ENCODE results near the gene SULT2B1.
"Not testable (repeated sequence)": the region's sequence is repeated elsewhere in the genome, so short reads cannot be mapped to it uniquely, and the experiment has no call there.

Gene SULT2B1

GRCh38 chr19:48551437-48552302 is at the start of gene SULT2B1:
Gene SULT2B1 (plus strand): TSS chr19:48552172. CDS start chr19:48552253, 81 bp downstream.
- FAIRE-seq = no peak
- DNase-seq (ENCODE audit: extremely low spot score, insufficient read length, low read depth) = no peak

- FAIRE-seq = no peak
- DNase-seq (ENCODE audit: extremely low spot score, insufficient read length, low read depth) = no peak
These were observed 49.5 kb upstream of the SULT2B1 start for GRCh38 chr19:48502350-48503018.

- DNase-seq (ENCODE audit: extremely low spot score, insufficient read length, low read depth) = no peak
- peak; percentile 51 for FAIRE-seq
These were observed 45.7 kb upstream of the SULT2B1 start for GRCh38 chr19:48506138-48506733.

DNA sequence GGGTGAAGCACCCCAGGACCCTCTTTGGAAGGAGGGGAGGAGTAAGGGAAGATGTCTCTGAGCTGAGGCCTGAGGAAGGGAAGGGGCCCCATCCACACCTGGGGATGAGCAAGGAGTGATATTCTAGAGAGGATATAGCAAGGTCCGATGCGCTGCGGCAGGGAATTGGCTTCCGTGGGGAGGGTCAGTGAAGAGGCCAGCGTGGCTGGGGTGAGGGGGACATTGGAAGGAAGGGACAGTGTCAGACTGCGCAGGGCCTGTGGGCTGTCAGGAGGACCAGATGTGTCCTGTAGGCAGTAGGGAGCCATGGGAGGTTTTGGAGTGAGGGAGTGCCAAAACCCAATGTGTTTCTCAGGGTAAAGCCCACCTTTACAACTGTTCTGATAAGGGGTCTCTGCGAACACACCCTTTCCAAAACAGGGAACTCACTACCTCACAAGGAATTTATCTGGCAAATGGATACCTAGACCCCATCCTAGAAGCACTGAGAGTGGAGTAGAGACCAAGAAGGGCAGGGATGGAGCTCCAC is 44.0 kb upstream of the SULT2B1 start:
- FAIRE-seq (no peak), DNase-seq (ENCODE audit: extremely low spot score, insufficient read length, low read depth) (no peak)

- FAIRE-seq (no peak), DNase-seq (ENCODE audit: extremely low spot score, insufficient read length, low read depth) (no peak)
These were observed 43.1 kb upstream of the SULT2B1 start for GRCh38 chr19:48508729-48509411.

DNA sequence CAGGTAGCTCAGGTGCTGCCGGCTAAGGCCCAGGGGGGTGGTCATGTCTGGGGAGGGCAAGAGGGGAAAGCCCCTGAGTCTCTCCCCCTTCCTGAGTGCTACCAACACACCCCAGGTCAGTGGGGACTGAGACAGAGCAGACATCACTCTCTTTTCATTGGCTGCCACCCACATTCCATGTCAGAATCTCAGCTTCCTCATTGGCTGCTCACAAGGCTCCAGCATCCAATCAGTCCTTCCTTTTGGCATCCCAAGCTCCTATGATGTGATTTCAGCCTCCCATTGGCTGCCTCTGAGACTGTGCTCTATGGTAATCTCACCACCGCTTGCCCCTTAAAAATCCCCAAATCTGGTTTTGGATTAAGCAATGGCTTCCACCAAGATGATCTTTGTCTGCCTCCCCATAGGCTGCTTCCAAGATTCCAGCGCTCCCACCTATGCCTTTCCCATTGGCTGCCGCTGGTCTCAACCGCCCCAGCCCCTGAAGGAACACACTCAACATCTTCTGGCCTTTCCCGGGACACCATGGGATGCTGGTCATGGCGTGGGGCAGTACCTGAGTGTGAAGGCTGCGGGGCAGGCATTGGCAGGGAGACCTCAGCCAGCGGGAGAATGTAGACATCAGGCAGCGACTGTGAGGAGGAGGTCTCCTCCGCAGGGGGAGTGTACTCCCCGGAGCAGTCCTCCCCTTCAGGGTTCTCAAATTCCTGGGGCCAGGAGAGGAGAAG is 42.3 kb upstream of the SULT2B1 start:
- DNase-seq (ENCODE audit: extremely low spot score, insufficient read length, low read depth) (no peak), FAIRE-seq (no peak)

GRCh38 chr19:48510421-48511268 is 41.3 kb upstream of the SULT2B1 start:
- DNase-seq (ENCODE audit: extremely low spot score, insufficient read length, low read depth) (no peak), FAIRE-seq (peak; percentile 65)

GRCh38 chr19:48511321-48511731 is 40.6 kb upstream of the SULT2B1 start:
- no peak for FAIRE-seq
- no peak for DNase-seq (ENCODE audit: extremely low spot score, insufficient read length, low read depth)

GRCh38 chr19:48511800-48512503 is 40.0 kb upstream of the SULT2B1 start, which contains the start of gene LMTK3:
Gene LMTK3 (minus strand): TSS chr19:48511835. CDS start chr19:48511576, 259 bp downstream.
- FAIRE-seq = no peak
- DNase-seq (ENCODE audit: extremely low spot score, insufficient read length, low read depth) = no peak

GRCh38 chr19:48512504-48513288 is 39.3 kb upstream of the SULT2B1 start:
- no peak for FAIRE-seq

DNA sequence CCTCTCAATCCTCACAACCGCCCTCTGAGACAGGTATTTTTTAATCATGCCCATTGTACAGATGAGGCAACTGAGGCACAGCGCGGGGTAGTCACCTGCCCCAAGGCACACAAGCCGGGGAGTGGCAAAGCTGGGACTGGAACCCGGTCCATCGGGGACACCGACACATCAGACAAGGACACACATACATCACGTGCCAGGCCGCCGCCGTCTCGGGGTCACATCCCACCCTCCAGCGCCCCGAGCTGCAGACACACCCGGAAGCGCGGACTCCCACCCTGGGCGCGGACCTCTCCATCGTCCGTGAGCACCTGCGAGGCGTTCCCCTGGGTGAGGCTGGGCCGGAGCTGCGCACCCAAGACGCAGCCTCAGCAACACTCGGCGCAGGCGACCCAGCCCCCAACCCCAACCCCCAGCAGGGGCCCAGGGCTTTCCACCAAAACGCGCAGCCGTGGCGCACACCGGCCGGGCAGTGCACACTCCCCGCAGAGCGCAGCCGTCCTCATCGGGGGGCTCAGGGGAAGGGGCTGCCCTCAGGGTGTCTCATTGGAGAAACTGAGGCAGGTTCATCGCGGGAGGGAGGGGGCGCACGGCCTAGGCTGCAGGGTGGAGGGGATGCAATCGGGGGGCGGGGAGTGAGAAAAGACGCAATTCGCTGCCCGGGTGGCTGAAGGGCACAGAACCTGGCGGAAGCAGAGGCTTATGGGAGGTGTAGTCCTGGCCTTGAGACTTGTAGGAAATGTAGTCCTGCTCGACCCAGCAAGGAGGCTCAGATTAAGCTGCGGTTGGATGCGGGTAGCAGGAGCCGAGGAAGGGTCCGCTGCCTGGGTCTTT is 38.5 kb upstream of the SULT2B1 start:
- DNase-seq (ENCODE audit: extremely low spot score, insufficient read length, low read depth) = no peak

More at GRCh38 chr19:48512504-48513288, 39.3 kb upstream of the SULT2B1 start:
- no peak for DNase-seq (ENCODE audit: extremely low spot score, insufficient read length, low read depth)

DNA sequence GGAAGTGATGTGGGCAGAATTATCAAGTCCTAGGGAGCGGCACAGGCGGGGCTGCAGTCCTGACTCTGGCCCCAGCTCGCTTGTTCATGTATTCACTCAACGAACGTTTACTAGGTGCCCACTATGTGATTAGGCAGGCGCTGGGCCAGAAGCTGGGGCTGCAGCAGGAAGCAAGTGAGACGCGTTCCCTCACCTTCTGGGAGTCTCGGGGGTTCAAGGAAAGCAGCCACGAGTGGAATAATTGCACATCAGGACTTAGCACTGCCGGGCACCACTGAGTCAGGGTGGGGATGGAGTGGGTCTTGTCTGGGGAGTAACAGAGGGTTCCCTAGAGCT is 37.9 kb upstream of the SULT2B1 start:
- FAIRE-seq = no peak
- no peak for DNase-seq (ENCODE audit: extremely low spot score, insufficient read length, low read depth)

More for the DNA sequence above, 38.5 kb upstream of the SULT2B1 start:
- FAIRE-seq = peak; percentile 89

DNA sequence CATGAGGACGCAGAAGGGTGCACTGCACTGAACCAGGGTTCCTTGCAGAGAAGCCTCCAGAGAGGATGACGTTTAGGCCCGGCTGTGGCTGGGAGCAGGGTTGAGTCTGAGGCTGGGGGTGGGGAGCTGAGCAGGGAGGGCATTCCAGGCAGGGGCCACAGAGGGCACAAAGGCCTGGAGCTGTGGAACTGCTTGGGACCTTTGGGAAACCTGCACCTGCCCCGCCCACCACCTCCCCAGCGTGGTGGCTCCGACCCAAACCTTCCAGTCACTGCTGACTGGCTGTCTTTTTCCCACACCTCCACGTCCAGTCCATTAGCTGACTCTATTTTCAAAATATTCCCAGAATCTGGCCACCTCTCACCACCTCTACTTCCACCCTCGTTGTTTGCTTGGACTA is 35.4 kb upstream of the SULT2B1 start:
- FAIRE-seq = no peak

GRCh38 chr19:48518207-48518606 is 33.8 kb upstream of the SULT2B1 start:
- no peak for FAIRE-seq
- DNase-seq (ENCODE audit: extremely low spot score, insufficient read length, low read depth) = no peak

More for the DNA sequence above, 35.4 kb upstream of the SULT2B1 start:
- no peak for DNase-seq (ENCODE audit: extremely low spot score, insufficient read length, low read depth)

DNA sequence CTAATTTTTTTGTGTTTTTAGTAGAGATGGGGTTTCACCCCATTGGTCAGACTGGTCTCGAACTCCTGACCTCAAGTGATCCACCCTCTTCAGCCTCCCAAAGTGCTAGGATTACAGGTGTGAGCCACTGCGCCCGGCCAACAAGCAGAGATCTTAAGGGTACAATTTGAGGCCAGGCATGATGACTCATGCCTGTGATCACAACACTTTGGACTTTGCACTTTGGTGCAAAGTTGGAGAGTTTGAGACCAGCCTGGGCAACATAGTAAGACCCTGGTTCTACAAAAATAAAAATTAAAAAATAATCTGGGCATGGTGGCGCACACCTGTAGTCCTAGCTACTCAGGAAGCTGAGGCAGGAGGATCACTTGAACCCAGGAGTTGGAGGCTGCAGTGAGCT is 32.5 kb upstream of the SULT2B1 start:
- DNase-seq (ENCODE audit: extremely low spot score, insufficient read length, low read depth); FAIRE-seq: not testable (repeated sequence)

DNA sequence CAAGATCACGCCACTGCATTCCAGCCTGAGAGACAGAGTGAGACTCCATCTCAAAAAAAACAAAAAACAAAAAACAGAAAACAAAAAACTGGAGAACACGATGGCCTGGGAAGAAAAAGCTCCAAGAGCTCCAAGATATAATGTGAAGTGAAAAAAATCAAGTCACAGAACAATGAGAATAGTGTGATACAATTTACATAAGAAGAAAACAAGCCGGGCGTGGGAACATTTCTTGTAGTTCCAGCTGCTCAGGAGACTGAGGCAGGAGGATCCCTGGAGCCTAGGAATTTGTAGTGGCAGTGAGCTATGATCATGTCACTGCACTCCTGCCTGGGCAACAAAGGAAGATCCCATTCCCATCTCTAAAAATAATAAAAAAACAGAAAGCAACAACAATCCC is 31.8 kb upstream of the SULT2B1 start:
- DNase-seq (ENCODE audit: extremely low spot score, insufficient read length, low read depth) (no peak), FAIRE-seq (no peak)
